Endothelial cell of umbilical vein (primary cell): ENCODE measurements around the gene SRGAP1. TPM values are rescaled to one million over a fixed set of nuclear protein-coding genes. Genes with fewer than 3 reads are reported as not detected.

Source experiments
- BruUV-seq: library from RNA; stranded (reverse); fragments of 400-500 nt; replicated peaks from 2 replicates; lab custom pipeline; 2021; lab: Mats Ljungman, UMichigan
- CTCF ChIA-PET: fragments of 300-600, 350-600 bp; sonication (Branson Sonifier 250); formaldehyde crosslinking; loops from one replicate; lab custom pipeline; 2021; ENCODE audit warnings: antibody characterized with exemption, inconsistent platforms; lab: Charles Lee
- POLR2A ChIA-PET: fragments of 300-600, 350-600 bp; sonication (Branson Sonifier 250); formaldehyde crosslinking; loops from one replicate; lab custom pipeline; 2021; ENCODE audit warnings: antibody characterized with exemption, inconsistent platforms; lab: Charles Lee
- DNase-seq: peaks from one replicate; pipeline ENCODE4 v3.0.0-alpha.2; 2011; ENCODE audit warnings: low read depth, low spot score
- FAIRE-seq: peaks from 2 replicates; lab custom pipeline; 2011; peaks lifted over from hg19 to GRCh38; lab: Jason Lieb, UNC
- H2AFZ ChIP-seq: 2 replicates; pipeline ENCODE4 v1.6.0; 2012; ENCODE audit warnings: low read depth, low read length, control low read depth, inconsistent platforms
- H3K27ac ChIP-seq: 2 replicates; pipeline ENCODE4 v1.5.1; 2011; ENCODE audit warnings: low read depth, mild to moderate bottlenecking, control low read depth, low read length, moderate library complexity; ENCODE audit not compliant: insufficient read depth
- H3K27me3 ChIP-seq, 2 experiments: 2 replicates each; pipeline versions ENCODE4 v1.6.0 to v1.6.1; 2011; ENCODE audit warnings: low read length in 2 of 2, mixed read lengths in 1 of 2; ENCODE audit not compliant: control insufficient read depth in 2 of 2, insufficient read depth in 2 of 2
- H3K36me3 ChIP-seq, 2 experiments: 2 replicates in 1 of 2; 3 replicates in 1 of 2; pipeline ENCODE4 v1.5.1; 2011; ENCODE audit warnings: low read length in 2 of 2, mild to moderate bottlenecking in 1 of 2, moderate library complexity in 1 of 2; ENCODE audit not compliant: control insufficient read depth in 2 of 2, insufficient read depth in 2 of 2; ENCODE audit errors: extremely low read depth in 1 of 2
- H3K4me1 ChIP-seq: 3 replicates; pipeline ENCODE4 v1.5.1; 2011; ENCODE audit warnings: mild to moderate bottlenecking, low read length; ENCODE audit not compliant: control insufficient read depth, insufficient read depth; ENCODE audit errors: extremely low read depth
- H3K4me2 ChIP-seq: 2 replicates; pipeline ENCODE4 v1.6.1; 2011; ENCODE audit warnings: low read length, control low read depth, mixed read lengths; ENCODE audit not compliant: insufficient read depth
- H3K4me3 ChIP-seq, 3 experiments: fragments of 200-600 bp in 1 of 3; sonication (generic), shearing (Covaris generic) in 1 of 3; replicated peaks in 1 of 3; 2 replicates each; pipeline ENCODE4 v1.5.1; 2011 to 2016; ENCODE audit warnings: control low read depth in 3 of 3, low read length in 3 of 3, mild to moderate bottlenecking in 2 of 3, inconsistent platforms in 1 of 3, low read depth in 1 of 3, moderate library complexity in 1 of 3; ENCODE audit not compliant: insufficient read depth in 1 of 3
- H3K79me2 ChIP-seq: 2 replicates; pipeline ENCODE4 v1.6.0; 2012; ENCODE audit warnings: low read length, inconsistent platforms; ENCODE audit not compliant: control insufficient read depth, insufficient read depth
- H3K9ac ChIP-seq: replicated peaks from 2 replicates; pipeline ENCODE3; 2011; ENCODE audit warnings: low read length, control low read depth; ENCODE audit not compliant: insufficient read depth; ENCODE audit errors: extremely low read depth
- H3K9me1 ChIP-seq: replicated peaks from 3 replicates; pipeline ENCODE4 v1.6.0; 2011; ENCODE audit warnings: mild to moderate bottlenecking, low read length; ENCODE audit not compliant: control insufficient read depth, insufficient read depth; ENCODE audit errors: extremely low read depth
- H3K9me3 ChIP-seq: replicated peaks from 2 replicates; pipeline ENCODE4 v1.5.1; 2012; ENCODE audit warnings: low read length, inconsistent platforms; ENCODE audit not compliant: control insufficient read depth, insufficient read depth
- H4K20me1 ChIP-seq: replicated peaks from 2 replicates; pipeline ENCODE3; 2011; ENCODE audit warnings: mild to moderate bottlenecking, low read length; ENCODE audit not compliant: control insufficient read depth, insufficient read depth; ENCODE audit errors: extremely low read depth
- EZH2 ChIP-seq: IDR thresholded peaks from 2 replicates; pipeline ENCODE4 v1.6.1; 2012; ENCODE audit warnings: borderline replicate concordance, low read depth, mild to moderate bottlenecking, moderate library complexity, low read length, inconsistent platforms; ENCODE audit not compliant: severe bottlenecking
- FOS ChIP-seq: IDR thresholded peaks from 2 replicates; pipeline ENCODE4 v1.6.1; 2011; ENCODE audit warnings: mild to moderate bottlenecking, low read length, moderate library complexity, borderline replicate concordance; ENCODE audit not compliant: insufficient read depth
- GATA2 ChIP-seq: IDR thresholded peaks from 2 replicates; pipeline ENCODE4 v1.7.0; 2011; ENCODE audit warnings: low read depth, mild to moderate bottlenecking, moderate library complexity, mixed read lengths, low read length; ENCODE audit not compliant: insufficient read length, insufficient read depth
- JUN ChIP-seq: IDR thresholded peaks from 2 replicates; pipeline ENCODE4 v1.6.1; 2011; ENCODE audit warnings: borderline replicate concordance, low read depth; ENCODE audit not compliant: insufficient read length, insufficient read depth
- MYC ChIP-seq: IDR thresholded peaks from one replicate; pipeline ENCODE4 v1.6.1; 2011; ENCODE audit warnings: mild to moderate bottlenecking, low read depth, low read length
- POLR2A ChIP-seq: IDR thresholded peaks from 2 replicates; pipeline ENCODE4 v1.6.1; 2012; ENCODE audit warnings: low read depth, mild to moderate bottlenecking, control low read depth, low read length
- dilution Hi-C: fragments of 300-500 bp; cut with MboI; formaldehyde crosslinking; loops from one replicate; pipeline ENCODE4 v1.15.0; 2019; ENCODE audit warnings: low sequenced_read_pairs; ENCODE audit not compliant: extremely low pct_ligation_motif_present
- intact Hi-C: fragments of 100-400 bp; cut with micrococcal nuclease; formaldehyde crosslinking; loops from one replicate; pipeline ENCODE4 v1.10.0; 2022
- polyA plus RNA-seq, 4 experiments: library from polyadenylated mRNA; depleted of rRNA in 3 of 4; stranded (reverse) in 3 of 4; unstranded in 1 of 4; fragments of >200 nt; gene quantifications; 2 replicates each; pipeline versions ENCODE4 v1.2.1 to v1.2.3, GENCODE V29; 2011 to 2012; ENCODE audit warnings: missing spikeins in 1 of 4
- total RNA-seq: library from RNA; stranded (reverse); gene quantifications from 2 replicates; pipeline ENCODE4 v1.2.3, GENCODE V29; 2021
- TF ChIP-seq, protein P1 (sequence below), 2 donors: IDR thresholded peaks; 1 replicate in 1 of 2; 2 replicates in 1 of 2; pipeline ENCODE4 v1.5.1; 2011; ENCODE audit warnings: low read length in 2 of 2, mild to moderate bottlenecking in 2 of 2, moderate library complexity in 2 of 2, control low read depth in 1 of 2, inconsistent platforms in 1 of 2, low read depth in 1 of 2; ENCODE audit not compliant: insufficient read depth in 1 of 2; ENCODE audit errors: extremely low read depth in 1 of 2

Gene SRGAP1
- total and polyA plus RNA-seq, 2 donors (not counting 3 experiments of a cell fraction or from before 2014, with no cell fraction given) = 4.9 to 16.3 TPM

DNA sequence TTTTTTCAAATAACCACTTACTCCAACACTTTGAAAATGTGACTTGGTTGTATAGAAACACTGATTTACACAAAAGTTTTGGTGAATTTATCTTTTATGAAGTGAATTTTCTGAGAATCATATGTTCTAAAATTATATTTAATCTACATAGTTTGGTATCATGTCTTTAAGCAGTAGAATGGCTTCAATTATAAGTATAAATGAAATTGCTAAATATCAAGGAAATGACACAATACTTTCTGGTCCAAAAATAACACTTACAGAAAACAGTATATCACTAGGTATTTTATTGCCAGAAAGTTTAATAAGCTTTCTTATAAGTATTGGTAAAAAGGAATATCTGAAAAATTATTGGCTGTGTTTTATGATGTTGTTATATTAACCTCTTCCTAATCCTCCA, 90.9 kb downstream of the SRGAP1 start:
- Histone ChIP-seq H3K27ac (no peak overlapping the region), H3K4me1 (peaks cover 15% of the 10 kb centered on the region), H4K20me1 (no peaks in the 10 kb centered on the region), H3K27me3 (no peaks in the 10 kb centered on the region), H2AFZ (no peak overlapping the region), H3K4me2 (peak overlapping the region; percentile 8), H3K79me2 (no peaks in the 10 kb centered on the region), H3K4me3 (no peak overlapping the region), H3K36me3 (no peaks in the 10 kb centered on the region), H3K9me3 (no peaks in the 10 kb centered on the region), H3K9me1 (no peaks in the 10 kb centered on the region), H3K9ac (no peak overlapping the region)
- no peak for TF ChIP-seq JUN
- no peak for TF ChIP-seq POLR2A
- TF ChIP-seq, protein P1, sequence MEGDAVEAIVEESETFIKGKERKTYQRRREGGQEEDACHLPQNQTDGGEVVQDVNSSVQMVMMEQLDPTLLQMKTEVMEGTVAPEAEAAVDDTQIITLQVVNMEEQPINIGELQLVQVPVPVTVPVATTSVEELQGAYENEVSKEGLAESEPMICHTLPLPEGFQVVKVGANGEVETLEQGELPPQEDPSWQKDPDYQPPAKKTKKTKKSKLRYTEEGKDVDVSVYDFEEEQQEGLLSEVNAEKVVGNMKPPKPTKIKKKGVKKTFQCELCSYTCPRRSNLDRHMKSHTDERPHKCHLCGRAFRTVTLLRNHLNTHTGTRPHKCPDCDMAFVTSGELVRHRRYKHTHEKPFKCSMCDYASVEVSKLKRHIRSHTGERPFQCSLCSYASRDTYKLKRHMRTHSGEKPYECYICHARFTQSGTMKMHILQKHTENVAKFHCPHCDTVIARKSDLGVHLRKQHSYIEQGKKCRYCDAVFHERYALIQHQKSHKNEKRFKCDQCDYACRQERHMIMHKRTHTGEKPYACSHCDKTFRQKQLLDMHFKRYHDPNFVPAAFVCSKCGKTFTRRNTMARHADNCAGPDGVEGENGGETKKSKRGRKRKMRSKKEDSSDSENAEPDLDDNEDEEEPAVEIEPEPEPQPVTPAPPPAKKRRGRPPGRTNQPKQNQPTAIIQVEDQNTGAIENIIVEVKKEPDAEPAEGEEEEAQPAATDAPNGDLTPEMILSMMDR (IDR thresholded peaks at IDR 0.05; ENCODE audit: extremely low read depth in 1 of 2, insufficient read depth in 1 of 2, low read depth in 1 of 2, low read length in 2 of 2) = no peak
- TF ChIP-seq EZH2 = no peak
- TF ChIP-seq MYC = no peak
- peak; percentile 12 for TF ChIP-seq FOS
- no peak for TF ChIP-seq GATA2
- peak; percentile 59 for FAIRE-seq
- BruUV-seq = no TSS peak
- ChIA-PET POLR2A (no interaction called here), CTCF (interaction anchor here (1.0 to 1.5 kb wide), 3 partner anchors 9 to 90 kb away, joined by 3 read pairs; no protein-coding TSS in a partner anchor)
- dilution Hi-C loops (no loop called here), intact Hi-C loops (no loop called here)
- DNase-seq = peak; percentile 59
